B cell (primary cell): Measurements from ENCODE around the gene APOA5. TPM values are rescaled to one million over a fixed set of nuclear protein-coding genes. Genes with fewer than 3 reads are reported as not detected.
"Not testable (repeated sequence)": the region's sequence is repeated elsewhere in the genome, so short reads cannot be mapped to it uniquely, and the experiment has no call there.

Experiments used
- ATAC-seq: fragments of 200-7000 bp; cut with Tn5 transposase; one replicate; pipeline ENCODE4 v1.10.0; 2021; ENCODE audit warnings: low read depth, mild to moderate bottlenecking, moderate number of reproducible peaks, moderate library complexity
- CTCF ChIA-PET: fragments of 350-600 bp; sonication (Branson Sonifier 250); formaldehyde crosslinking; loops from one replicate; lab custom pipeline; 2021; ENCODE audit warnings: antibody characterized with exemption, inconsistent platforms; lab: Charles Lee
- POLR2A ChIA-PET: fragments of 350-600 bp; sonication (Branson Sonifier 250); formaldehyde crosslinking; loops from one replicate; lab custom pipeline; 2021; ENCODE audit warnings: antibody characterized with exemption; lab: Charles Lee
- DNase-seq: peaks from one replicate; pipeline ENCODE4 v3.0.0; 2013
- H2AFZ ChIP-seq: 2 replicates; pipeline ENCODE4 v1.6.1; 2012; ENCODE audit warnings: mild to moderate bottlenecking, low read depth, low read length; ENCODE audit not compliant: insufficient read depth, poor library complexity, severe bottlenecking
- H3K27ac ChIP-seq, 2 donors: 1 replicate in 1 of 2; 2 replicates in 1 of 2; pipeline ENCODE4 v1.5.1; 2012 to 2013; ENCODE audit warnings: low read length in 2 of 2, mild to moderate bottlenecking in 2 of 2, moderate library complexity in 1 of 2
- H3K27me3 ChIP-seq, 4 experiments: fragments of 200-600 bp in 1 of 4; sonication (generic) in 1 of 4; replicated peaks in 1 of 4; 1 replicate in 2 of 4; 2 replicates in 2 of 4; pipeline versions ENCODE4 v1.6.1 to v1.7.0; 2013 to 2016; ENCODE audit warnings: low read length in 3 of 4, mild to moderate bottlenecking in 2 of 4, mixed read lengths in 1 of 4, moderate library complexity in 1 of 4; ENCODE audit not compliant: insufficient read depth in 4 of 4, control insufficient read depth in 3 of 4; ENCODE audit errors: control extremely low read depth in 1 of 4
- H3K36me3 ChIP-seq, 2 experiments: replicated peaks in 1 of 2; 1 replicate in 1 of 2; 2 replicates in 1 of 2; pipeline versions ENCODE4 v1.6.1 to v1.7.1; 2013; ENCODE audit warnings: low read length in 1 of 2; ENCODE audit not compliant: insufficient read depth in 2 of 2, control insufficient read depth in 1 of 2; ENCODE audit errors: control extremely low read depth in 1 of 2, extremely low read depth in 1 of 2
- H3K4me1 ChIP-seq, 2 donors: fragments of 200-600 bp in 1 of 2; sonication (generic) in 1 of 2; 1 replicate in 1 of 2; 2 replicates in 1 of 2; pipeline versions ENCODE4 v1.5.1 to v1.6.1; 2013 to 2017; ENCODE audit warnings: low read length in 2 of 2; ENCODE audit not compliant: control insufficient read depth in 2 of 2, insufficient read depth in 2 of 2
- H3K4me2 ChIP-seq: replicated peaks from 2 replicates; pipeline ENCODE3; 2012; ENCODE audit warnings: mild to moderate bottlenecking, low read depth, low read length; ENCODE audit not compliant: poor library complexity, severe bottlenecking
- H3K4me3 ChIP-seq, 5 experiments: fragments of 200-600 bp in 1 of 5; sonication (generic) in 1 of 5; 1 replicate in 3 of 5; 2 replicates in 2 of 5; pipeline versions ENCODE4 v1.5.1 to v1.7.0; 2011 to 2016; ENCODE audit warnings: low read length in 4 of 5, mild to moderate bottlenecking in 4 of 5, low read depth in 2 of 5, control low read depth in 1 of 5, moderate library complexity in 1 of 5; ENCODE audit not compliant: insufficient read depth in 1 of 5; ENCODE audit errors: control extremely low read depth in 1 of 5, extremely low read depth in 1 of 5
- H3K79me2 ChIP-seq: fragments of 200-600 bp; sonication (generic); one replicate; pipeline ENCODE4 v1.6.0; 2016; ENCODE audit warnings: low read length; ENCODE audit not compliant: control insufficient read depth, insufficient read depth
- H3K9ac ChIP-seq: fragments of 200-600 bp; sonication (generic); 2 replicates; pipeline ENCODE4 v1.6.1; 2017; ENCODE audit warnings: mild to moderate bottlenecking, low read length, moderate library complexity
- H3K9me3 ChIP-seq, 3 donors: one replicate each; pipeline versions ENCODE4 v1.6.1 to v1.7.1; 2013; ENCODE audit warnings: low read length in 2 of 3; ENCODE audit not compliant: control insufficient read depth in 2 of 3, insufficient read depth in 1 of 3; ENCODE audit errors: control extremely low read depth in 1 of 3
- H4K20me1 ChIP-seq: 2 replicates; pipeline ENCODE4 v1.6.0; 2012; ENCODE audit warnings: mild to moderate bottlenecking, low read length; ENCODE audit not compliant: insufficient read depth, control insufficient read depth, poor library complexity, severe bottlenecking
- H3K27ac Mint-ChIP-seq: one replicate; pipeline ENCODE4 v1.8.0; 2021; ENCODE audit warnings: mixed read lengths
- H3K27me3 Mint-ChIP-seq: one replicate; pipeline ENCODE4 v1.8.0; 2021; ENCODE audit warnings: mixed read lengths
- H3K4me1 Mint-ChIP-seq: one replicate; pipeline ENCODE4 v1.8.0; 2021; ENCODE audit warnings: mixed read lengths
- H3K4me3 Mint-ChIP-seq: one replicate; pipeline ENCODE4 v1.8.0; 2021; ENCODE audit warnings: mixed read lengths
- H3K9me3 Mint-ChIP-seq: one replicate; pipeline ENCODE4 v1.8.0; 2022; ENCODE audit warnings: mixed read lengths; ENCODE audit not compliant: insufficient read depth
- EZH2 ChIP-seq: IDR thresholded peaks from 2 replicates; pipeline ENCODE4 v1.6.1; 2012; ENCODE audit warnings: borderline replicate concordance, low read depth, mild to moderate bottlenecking, moderate library complexity, low read length; ENCODE audit not compliant: insufficient read depth, poor library complexity, severe bottlenecking
- WGBS: methylation state at CpG from one replicate; pipeline ENCODE4 v1.1.5; 2013; ENCODE audit warnings: missing lambda C conversion rate; ENCODE audit not compliant: insufficient coverage; 5-methylcytosine and 5-hydroxymethylcytosine counted together
- intact Hi-C: fragments of 100-400 bp; cut with micrococcal nuclease; formaldehyde crosslinking; loops from one replicate; pipeline ENCODE4 v1.10.0; 2022
- polyA plus RNA-seq: library from polyadenylated mRNA; depleted of rRNA; stranded (reverse); fragments of >200 nt; gene quantifications from 2 replicates; pipeline ENCODE4 v1.2.3, GENCODE V29; 2012
- total RNA-seq, 2 donors: library from RNA; stranded (reverse); fragments of 120-200 nt in 1 of 2; gene quantifications; 1 replicate in 1 of 2; 2 replicates in 1 of 2; pipeline versions ENCODE4 v1.2.3 to v1.2.4, GENCODE V29; 2013 to 2022
- TF ChIP-seq, protein P1 (sequence below): fragments of 200-600 bp; IDR thresholded peaks from one replicate; pipeline ENCODE4 v1.8.0; 2022; ENCODE audit warnings: antibody characterized with exemption, mild to moderate bottlenecking

Gene APOA5
- total and polyA plus RNA-seq, 2 donors (not counting 1 experiment from before 2014, with no cell fraction given): not detected

GRCh38 chr11:116762132-116762531 lies 29.5 kb downstream of the APOA5 start:
- Histone ChIP-seq H3K4me1 (no peaks in the 10 kb centered on the region), H2AFZ (no peak overlapping the region), H3K4me2 (no peak overlapping the region), H3K27me3 (no peaks in the 10 kb centered on the region), H3K27ac (no peak overlapping the region), H3K36me3 (peaks cover 16 to 73% of the 10 kb centered on the region in 2 experiments), H3K79me2 (peaks cover 12% of the 10 kb centered on the region), H4K20me1 (no peaks in the 10 kb centered on the region), H3K9ac (no peak overlapping the region), H3K4me3 (no peak overlapping the region), H3K9me3 (no peaks in the 10 kb centered on the region)
- WGBS: no CpG with 5 or more reads among the region's 2 CpGs
- ChIA-PET CTCF (no interaction called here), POLR2A (no interaction called here)
- DNase-seq (no peak), ATAC-seq (no peak)
- TF ChIP-seq, protein P1, sequence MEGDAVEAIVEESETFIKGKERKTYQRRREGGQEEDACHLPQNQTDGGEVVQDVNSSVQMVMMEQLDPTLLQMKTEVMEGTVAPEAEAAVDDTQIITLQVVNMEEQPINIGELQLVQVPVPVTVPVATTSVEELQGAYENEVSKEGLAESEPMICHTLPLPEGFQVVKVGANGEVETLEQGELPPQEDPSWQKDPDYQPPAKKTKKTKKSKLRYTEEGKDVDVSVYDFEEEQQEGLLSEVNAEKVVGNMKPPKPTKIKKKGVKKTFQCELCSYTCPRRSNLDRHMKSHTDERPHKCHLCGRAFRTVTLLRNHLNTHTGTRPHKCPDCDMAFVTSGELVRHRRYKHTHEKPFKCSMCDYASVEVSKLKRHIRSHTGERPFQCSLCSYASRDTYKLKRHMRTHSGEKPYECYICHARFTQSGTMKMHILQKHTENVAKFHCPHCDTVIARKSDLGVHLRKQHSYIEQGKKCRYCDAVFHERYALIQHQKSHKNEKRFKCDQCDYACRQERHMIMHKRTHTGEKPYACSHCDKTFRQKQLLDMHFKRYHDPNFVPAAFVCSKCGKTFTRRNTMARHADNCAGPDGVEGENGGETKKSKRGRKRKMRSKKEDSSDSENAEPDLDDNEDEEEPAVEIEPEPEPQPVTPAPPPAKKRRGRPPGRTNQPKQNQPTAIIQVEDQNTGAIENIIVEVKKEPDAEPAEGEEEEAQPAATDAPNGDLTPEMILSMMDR: no peak
- TF ChIP-seq EZH2: no peak
- H3K4me3 Mint-ChIP-seq: no peak overlapping the region
- intact Hi-C loops: no loop called here
- no peaks in the 10 kb centered on the region for H3K9me3 Mint-ChIP-seq
- no peak overlapping the region for H3K27ac Mint-ChIP-seq
- H3K27me3 Mint-ChIP-seq: no peaks in the 10 kb centered on the region
- no peaks in the 10 kb centered on the region for H3K4me1 Mint-ChIP-seq

DNA sequence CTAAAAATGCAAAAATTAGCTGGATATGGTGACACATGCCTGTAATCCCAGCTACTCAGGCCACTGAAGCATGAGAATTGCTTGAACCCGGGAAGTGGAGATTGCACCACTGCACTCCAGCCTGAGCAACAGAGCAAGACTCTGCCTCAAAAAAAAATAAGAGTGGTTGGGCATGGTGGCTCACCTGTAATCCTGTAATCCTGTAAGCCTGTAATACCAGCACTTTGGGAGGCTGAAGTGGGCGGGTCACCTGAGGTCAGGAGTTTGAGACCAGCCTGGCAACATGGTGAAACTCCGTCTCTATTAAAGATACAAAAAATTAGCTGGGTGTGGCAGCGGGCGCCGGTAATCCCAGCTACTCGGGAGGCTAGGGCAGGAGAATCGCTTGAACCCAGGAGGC lies 35.6 kb downstream of the APOA5 start:
- H3K9me3 Mint-ChIP-seq, H3K27ac Mint-ChIP-seq, ATAC-seq, H2AFZ ChIP-seq, H3K4me1 ChIP-seq, H3K9ac ChIP-seq, H3K4me2 ChIP-seq, CTCF ChIA-PET, intact Hi-C loops, H3K9me3 ChIP-seq, DNase-seq, H3K4me1 Mint-ChIP-seq, H3K79me2 ChIP-seq, H3K4me3 Mint-ChIP-seq, H3K27me3 ChIP-seq, H3K27ac ChIP-seq, H4K20me1 ChIP-seq, POLR2A ChIA-PET, H3K4me3 ChIP-seq, H3K27me3 Mint-ChIP-seq: not testable (repeated sequence)
- WGBS: 100% methylated on average over 3 of the region's 8 CpGs
- peaks cover 16 to 76% of the 10 kb centered on the region in 2 experiments for H3K36me3 ChIP-seq
